Adipose tissue (tissue), 3 donors: ENCODE data around the gene ADRA1B. TPM values are rescaled to one million over a fixed set of nuclear protein-coding genes. Genes with fewer than 3 reads are reported as not detected.

Experiments used
- H3K27ac ChIP-seq: one replicate; pipeline ENCODE4 v1.5.1; 2013; ENCODE audit warnings: low read depth, low read length
- WGBS, 3 donors: extraction: QIAGEN DNeasy Blood & Tissue Kit; methylation state at CpG; one replicate each; pipeline ENCODE4 v1.1.7; 2013; 5-methylcytosine and 5-hydroxymethylcytosine counted together
- polyA plus RNA-seq, 3 donors: library from polyadenylated mRNA; stranded (reverse); fragments of 200-250 nt; gene quantifications; one replicate each; pipeline ENCODE4 v1.2.3, GENCODE V29; 2013
- donor health status: healthy with polysubstance abuse.
- donor health status: Bipolar disorder and iron deficiency.
- donor health status: healthy.

ADRA1B gene
- polyA plus RNA-seq, 3 donors: 0.66 to 2.8 (median 2.7) TPM

DNA sequence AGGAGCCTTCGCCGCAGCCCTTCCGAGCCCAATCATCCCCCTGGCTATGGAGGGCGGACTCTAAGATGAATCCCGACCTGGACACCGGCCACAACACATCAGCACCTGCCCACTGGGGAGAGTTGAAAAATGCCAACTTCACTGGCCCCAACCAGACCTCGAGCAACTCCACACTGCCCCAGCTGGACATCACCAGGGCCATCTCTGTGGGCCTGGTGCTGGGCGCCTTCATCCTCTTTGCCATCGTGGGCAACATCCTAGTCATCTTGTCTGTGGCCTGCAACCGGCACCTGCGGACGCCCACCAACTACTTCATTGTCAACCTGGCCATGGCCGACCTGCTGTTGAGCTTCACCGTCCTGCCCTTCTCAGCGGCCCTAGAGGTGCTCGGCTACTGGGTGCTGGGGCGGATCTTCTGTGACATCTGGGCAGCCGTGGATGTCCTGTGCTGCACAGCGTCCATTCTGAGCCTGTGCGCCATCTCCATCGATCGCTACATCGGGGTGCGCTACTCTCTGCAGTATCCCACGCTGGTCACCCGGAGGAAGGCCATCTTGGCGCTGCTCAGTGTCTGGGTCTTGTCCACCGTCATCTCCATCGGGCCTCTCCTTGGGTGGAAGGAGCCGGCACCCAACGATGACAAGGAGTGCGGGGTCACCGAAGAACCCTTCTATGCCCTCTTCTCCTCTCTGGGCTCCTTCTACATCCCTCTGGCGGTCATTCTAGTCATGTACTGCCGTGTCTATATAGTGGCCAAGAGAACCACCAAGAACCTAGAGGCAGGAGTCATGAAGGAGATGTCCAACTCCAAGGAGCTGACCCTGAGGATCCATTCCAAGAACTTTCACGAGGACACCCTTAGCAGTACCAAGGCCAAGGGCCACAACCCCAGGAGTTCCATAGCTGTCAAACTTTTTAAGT, 819 bp downstream of the ADRA1B start:
- no peak overlapping the region for H3K27ac ChIP-seq
- WGBS, 3 donors: 86 to 90% (median 87%) methylated on average over 36 of the region's 36 CpGs

- no peak overlapping the region for H3K27ac ChIP-seq
- WGBS, 3 donors: 43 to 61% (median 59%) methylated on average over 10 of the region's 10 CpGs
These were observed 1.7 kb downstream of the ADRA1B start for GRCh38 chr5:159917994-159918393.

DNA sequence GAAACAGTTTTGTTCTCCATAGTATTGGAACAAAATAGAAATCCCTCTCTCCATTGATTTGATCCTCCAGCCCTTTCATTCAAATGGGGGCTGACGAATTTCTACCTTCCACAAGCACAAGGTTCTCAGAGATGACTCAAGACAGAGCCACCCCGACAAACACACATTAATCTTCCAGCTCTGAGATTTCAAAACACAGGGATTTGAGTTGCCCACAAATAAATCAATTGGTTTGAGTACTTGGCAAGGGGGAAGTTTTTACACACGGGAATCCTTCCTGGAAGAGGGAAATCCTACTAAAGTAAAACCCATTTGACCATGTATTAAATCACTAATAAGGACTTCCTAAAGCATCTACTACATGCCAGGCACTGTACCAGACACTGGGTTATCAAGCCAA, 5.4 kb downstream of the ADRA1B start:
- 38 to 64% (median 56%) methylated on average over 3 of the region's 3 CpGs for WGBS, 3 donors

DNA sequence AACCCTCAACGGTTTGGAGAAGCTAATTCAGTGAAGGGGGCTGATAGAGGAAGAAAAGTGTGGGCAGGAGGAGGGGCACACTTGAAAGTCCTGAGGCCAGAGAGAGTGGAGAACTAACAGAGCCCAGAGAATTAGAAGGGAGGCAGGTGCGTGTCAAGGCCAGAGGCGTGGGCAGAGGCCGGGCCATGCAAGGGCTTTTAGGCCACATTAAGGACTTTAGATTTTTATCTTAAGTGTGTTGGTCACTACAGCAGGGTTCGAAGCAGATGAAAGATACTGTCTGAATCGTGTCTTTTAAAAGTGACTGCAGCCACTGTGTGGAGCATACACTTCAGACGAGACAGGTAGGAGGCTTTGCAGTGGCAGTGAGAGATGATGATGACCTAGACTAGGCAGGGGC, 6.7 kb downstream of the ADRA1B start:
- WGBS, 3 donors: 72 to 81% (median 77%) methylated on average over 7 of the region's 7 CpGs
- no peak overlapping the region for H3K27ac ChIP-seq

More for the DNA sequence above, 5.4 kb downstream of the ADRA1B start:
- no peak overlapping the region for H3K27ac ChIP-seq

DNA sequence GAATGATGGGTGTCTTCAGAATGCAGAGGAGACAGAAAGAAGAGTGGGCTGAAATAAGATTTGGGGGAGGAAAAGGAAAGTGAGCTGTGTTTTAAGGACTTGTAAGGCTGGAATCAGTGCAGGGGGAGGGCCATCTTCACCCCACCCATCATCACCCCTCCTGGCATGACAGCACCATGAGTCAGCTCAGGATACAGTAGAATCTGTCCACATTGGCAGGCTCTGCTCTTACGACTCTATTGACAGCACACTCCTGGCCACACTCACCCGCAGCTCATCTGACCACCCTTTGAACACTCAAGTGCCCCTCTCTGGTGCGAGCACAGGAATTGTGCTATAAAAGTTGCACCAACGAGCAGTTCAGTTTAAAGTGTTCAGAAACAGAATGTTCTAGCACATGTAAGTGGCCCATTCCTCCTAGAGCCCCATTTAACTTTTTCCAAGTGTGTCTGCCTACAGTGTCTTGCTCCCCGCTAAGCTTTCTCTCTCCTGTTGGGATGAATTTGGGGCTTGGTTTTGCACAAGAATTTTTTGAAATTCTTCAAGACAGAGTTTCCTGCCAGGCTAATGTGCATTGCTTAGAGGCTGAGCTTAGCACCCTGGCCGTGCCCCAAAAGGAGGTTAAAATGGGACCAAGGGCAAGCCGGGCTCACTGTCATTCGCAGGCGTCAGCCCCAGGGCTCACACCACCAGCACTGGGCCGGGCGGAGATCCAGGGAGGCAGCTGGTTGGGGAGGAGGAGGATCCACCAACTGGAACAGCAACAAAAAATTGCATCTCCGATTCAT, 12.0 kb downstream of the ADRA1B start:
- no peak overlapping the region for H3K27ac ChIP-seq
- WGBS, 3 donors: 59 to 65% (median 60%) methylated on average over 12 of the region's 12 CpGs

- 74 to 82% (median 76%) methylated on average over 1 of the region's 1 CpG for WGBS, 3 donors
These were observed 12.9 kb downstream of the ADRA1B start for GRCh38 chr5:159929176-159929575.

GRCh38 chr5:159933531-159934485, 17.5 kb downstream of the ADRA1B start:
- 70 to 77% (median 76%) methylated on average over 10 of the region's 10 CpGs for whole genome bisulfite sequencing, 3 donors
- no peak overlapping the region for H3K27ac ChIP-seq

More at GRCh38 chr5:159929176-159929575, 12.9 kb downstream of the ADRA1B start:
- no peak overlapping the region for H3K27ac ChIP-seq

GRCh38 chr5:159935946-159936345, 19.7 kb downstream of the ADRA1B start:
- 38 to 67% (median 63%) methylated on average over 1 of the region's 1 CpG for WGBS, 3 donors
- no peak overlapping the region for H3K27ac ChIP-seq

DNA sequence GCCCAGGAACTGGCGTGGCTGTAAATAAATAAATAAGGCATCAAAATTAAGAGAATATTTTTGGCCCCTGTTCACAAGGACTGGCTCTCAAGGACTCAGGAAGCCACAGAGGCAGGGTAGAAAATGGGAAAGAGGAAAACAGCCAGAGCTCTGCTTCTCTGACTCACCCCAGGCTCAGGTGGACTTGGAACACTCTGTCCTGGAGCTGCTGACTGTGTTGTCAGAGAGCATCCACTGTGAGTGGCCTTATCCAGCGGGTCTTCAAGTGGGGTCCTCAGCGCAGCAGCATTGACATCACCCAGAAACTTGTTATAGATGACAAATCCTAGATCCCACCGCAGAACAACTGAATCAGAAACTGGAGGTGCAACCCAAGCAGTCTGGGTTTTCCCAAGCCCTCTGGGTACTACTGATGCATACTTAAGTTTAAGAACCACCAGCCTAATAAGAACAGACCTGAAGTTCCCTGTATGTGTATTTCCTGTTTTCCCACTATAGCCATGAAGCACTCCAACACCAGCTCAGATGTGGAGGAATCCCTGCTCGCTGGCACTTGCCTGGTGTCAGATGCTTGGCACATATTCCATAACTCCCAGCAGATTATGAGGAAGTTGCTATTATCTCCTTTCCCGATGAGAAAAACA, 20.5 kb downstream of the ADRA1B start:
- no peak overlapping the region for H3K27ac ChIP-seq
- WGBS, 3 donors: 67 to 79% (median 69%) methylated on average over 6 of the region's 6 CpGs

- H3K27ac ChIP-seq: no peak overlapping the region
- WGBS, 3 donors: 93 to 97% (median 96%) methylated on average over 10 of the region's 10 CpGs
These were observed 21.3 kb downstream of the ADRA1B start for GRCh38 chr5:159937580-159937979.

GRCh38 chr5:159943326-159943725, 27.0 kb downstream of the ADRA1B start:
- no peak overlapping the region for H3K27ac ChIP-seq
- 38 to 79% (median 72%) methylated on average over 5 of the region's 5 CpGs for WGBS, 3 donors

- H3K27ac ChIP-seq: no peak overlapping the region
- 30 to 80% (median 79%) methylated on average over 5 of the region's 5 CpGs for WGBS, 3 donors
These were observed 27.8 kb downstream of the ADRA1B start for GRCh38 chr5:159944056-159944600.

DNA sequence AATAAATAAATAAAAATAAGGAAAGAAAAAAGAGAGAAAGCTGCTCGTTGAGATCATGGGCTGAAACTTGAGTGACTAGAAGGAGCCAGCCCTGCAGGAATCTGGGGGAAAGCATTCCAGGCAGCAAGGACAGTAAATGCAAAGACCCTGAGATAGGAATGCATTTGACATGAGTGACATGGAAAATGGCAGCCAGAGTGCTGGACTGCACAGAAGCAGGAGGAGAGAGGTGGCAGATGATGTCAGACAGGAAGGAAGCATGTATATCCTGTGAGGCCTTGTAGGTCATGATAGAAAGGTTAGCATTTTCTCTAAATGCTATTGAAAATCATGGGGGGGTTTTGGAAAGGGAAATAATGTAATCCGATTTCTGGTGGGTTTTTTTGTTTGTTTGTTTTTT, 29.1 kb downstream of the ADRA1B start:
- no peak overlapping the region for H3K27ac ChIP-seq
- WGBS, 3 donors: 57 to 76% (median 69%) methylated on average over 2 of the region's 2 CpGs

GRCh38 chr5:159947708-159948358, 31.6 kb downstream of the ADRA1B start:
- 52 to 65% (median 63%) methylated on average over 9 of the region's 9 CpGs for WGBS, 3 donors
- no peak overlapping the region for H3K27ac ChIP-seq

DNA sequence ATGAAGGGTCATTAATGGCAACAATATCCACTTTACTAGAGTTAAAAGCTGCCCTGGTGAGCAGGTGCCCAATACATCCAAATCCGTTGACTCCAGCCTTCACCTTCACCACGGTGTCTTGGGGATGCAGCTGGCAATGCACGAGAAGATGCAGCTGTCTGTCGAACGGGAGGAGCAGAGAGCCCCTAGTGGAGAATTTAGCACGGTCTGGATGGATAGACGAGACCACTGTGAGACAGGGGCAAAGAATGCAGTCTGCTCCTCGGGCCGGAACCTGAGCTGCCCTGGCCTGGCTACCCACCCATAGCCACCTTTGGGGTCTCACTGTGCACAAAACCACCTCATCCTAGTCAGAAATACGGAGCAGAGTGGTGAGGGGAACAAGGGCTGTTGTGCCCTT, 35.1 kb downstream of the ADRA1B start:
- H3K27ac ChIP-seq: no peak overlapping the region
- WGBS, 3 donors: 21 to 45% (median 44%) methylated on average over 10 of the region's 10 CpGs

GRCh38 chr5:159951834-159952233, 35.6 kb downstream of the ADRA1B start:
- WGBS, 3 donors: 69 to 84% (median 83%) methylated on average over 3 of the region's 3 CpGs
- no peak overlapping the region for H3K27ac ChIP-seq

DNA sequence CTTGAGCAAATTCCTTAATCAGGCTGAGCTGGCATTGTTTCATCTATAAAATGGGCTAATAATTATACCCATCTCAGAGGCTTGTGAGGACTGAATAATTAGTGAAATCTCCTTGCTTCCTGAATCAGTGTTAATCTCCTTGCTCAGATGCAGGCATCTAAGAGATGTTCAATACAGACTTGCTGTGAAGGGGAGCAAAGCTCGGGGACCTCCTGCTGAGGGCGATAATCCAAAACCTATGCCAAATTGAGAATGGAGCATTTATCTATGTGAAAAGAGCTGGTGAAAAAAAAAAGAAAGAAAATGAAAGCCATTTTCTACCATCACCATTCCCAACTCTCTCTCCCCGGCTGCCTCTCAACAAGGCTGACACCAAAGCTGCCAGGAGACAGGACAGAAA, 37.3 kb downstream of the ADRA1B start:
- 75 to 96% (median 92%) methylated on average over 3 of the region's 3 CpGs for WGBS, 3 donors

More for the DNA sequence above, 37.3 kb downstream of the ADRA1B start:
- no peak overlapping the region for H3K27ac ChIP-seq
